K562 (cell line): ENCODE results near the gene ZNF616. TPM values are rescaled to one million over a fixed set of nuclear protein-coding genes. Genes with fewer than 3 reads are reported as not detected.
A peak's percentile ranks its signal among the peaks of the same experiment; 100 is the strongest.

ENCODE experiments used
- BMI1 ChIP-seq: fragments of 150-350 bp; IDR thresholded peaks from 2 replicates; pipeline ENCODE4 v1.6.1; 2014; ENCODE audit warnings: low read length
- CEBPG ChIP-seq, 3 experiments: fragments of 200-800 bp in 1 of 3; sonication (Bioruptor generic) in 1 of 3; sonication (generic) in 1 of 3; formaldehyde crosslinking in 1 of 3; IDR thresholded peaks in 2 of 3; conservative IDR thresholded peaks in 1 of 3; 2 replicates each; pipeline versions ENCODE4 v1.6.1 to v1.8.0; 2016 to 2022; ENCODE audit warnings: missing compliant biosample characterization in 2 of 3, missing genetic modification characterization in 2 of 3, mild to moderate bottlenecking in 1 of 3, missing genetic modification reagents in 1 of 3
- DEAF1 ChIP-seq: fragments of 450-650 bp; formaldehyde crosslinking; IDR thresholded peaks from 2 replicates; pipeline ENCODE4 v1.4.0; 2020; ENCODE audit warnings: mild to moderate bottlenecking, moderate library complexity
- ETS2 ChIP-seq: IDR thresholded peaks from 2 replicates; pipeline ENCODE4 v1.6.1; 2016; ENCODE audit warnings: borderline replicate concordance, missing genetic modification characterization, mild to moderate bottlenecking, moderate library complexity, missing compliant biosample characterization; ENCODE audit not compliant: poor library complexity, severe bottlenecking
- GATAD2B ChIP-seq: fragments of 450-650 bp; IDR thresholded peaks from 2 replicates; pipeline ENCODE4 v1.6.1; 2017; ENCODE audit warnings: mild to moderate bottlenecking, borderline replicate concordance
- HMBOX1 ChIP-seq: sonication (generic); IDR thresholded peaks from 2 replicates; pipeline ENCODE4 v1.6.1; 2016
- MTA1 ChIP-seq: fragments of 450-650 bp; IDR thresholded peaks from 2 replicates; pipeline ENCODE4 v1.6.1; 2017; ENCODE audit warnings: borderline replicate concordance
- NCOA4 ChIP-seq: fragments of 450-650 bp; IDR thresholded peaks from 2 replicates; pipeline ENCODE4 v1.6.1; 2018; ENCODE audit warnings: mild to moderate bottlenecking; ENCODE audit not compliant: partially characterized antibody
- NR3C1 ChIP-seq: sonication (generic); formaldehyde crosslinking; IDR thresholded peaks from 2 replicates; pipeline ENCODE4 v1.8.1; 2022; ENCODE audit warnings: missing genetic modification reagents
- SPI1 ChIP-seq: IDR thresholded peaks from 2 replicates; pipeline ENCODE4 v1.6.1; 2011; ENCODE audit warnings: low read depth, low read length, control low read depth, borderline replicate concordance
- TRIM24 ChIP-seq, 2 experiments: fragments of 450-650 bp; IDR thresholded peaks; 2 replicates each; pipeline ENCODE4 v1.6.1; 2016
- polyA plus RNA-seq, 8 experiments: library from polyadenylated mRNA; depleted of rRNA in 4 of 8; stranded (reverse) in 5 of 8; unstranded in 3 of 8; fragments of >200 nt; fragmentation: Nextera tagmentation in 2 of 8; fragmentation: Illumina TruSeq in 1 of 8; extraction: Ambion mirVana in 2 of 8; extraction: Trizol in 1 of 8; gene quantifications; 2 replicates each; pipeline versions ENCODE4 v1.2.1 to v1.2.3, GENCODE V29; 2011 to 2014; ENCODE audit warnings: inconsistent platforms in 1 of 8, missing spikeins in 1 of 8
- total RNA-seq, 7 experiments: library from RNA; depleted of rRNA in 6 of 7; stranded (reverse); fragments of >200 nt in 6 of 7; fragmentation: Illumina TruSeq in 2 of 7; extraction: Trizol in 2 of 7; gene quantifications; 2 replicates each; pipeline versions ENCODE4 v1.2.1 to v1.2.3, GENCODE V29; 2011 to 2021; ENCODE audit warnings: low replicate concordance in 1 of 7
- TF ChIP-seq, protein P1 (sequence below), 2 experiments: fragments of 150-350 bp in 1 of 2; IDR thresholded peaks; 2 replicates each; pipeline ENCODE4 v1.6.1; 2012 to 2016; ENCODE audit warnings: low read depth in 2 of 2, low read length in 2 of 2, mild to moderate bottlenecking in 1 of 2, moderate library complexity in 1 of 2
- TF ChIP-seq, protein P2 (sequence below): sonication (generic); formaldehyde crosslinking; IDR thresholded peaks from 2 replicates; pipeline ENCODE4 v1.4.0; 2020; ENCODE audit warnings: mild to moderate bottlenecking, missing genetic modification reagents
- TF ChIP-seq, protein P3 (sequence below): fragments of 250-450 bp; sonication (Bioruptor Pico); IDR thresholded peaks from 2 replicates; pipeline ENCODE4 v1.4.0; 2020; ENCODE audit warnings: mild to moderate bottlenecking, moderate library complexity

Gene ZNF616
- total and polyA plus RNA-seq, 9 of the 15 experiments (the other 6 are each of a cell fraction or from before 2014, with no cell fraction given): 3.4 to 13.0 (median 6.7) TPM

DNA sequence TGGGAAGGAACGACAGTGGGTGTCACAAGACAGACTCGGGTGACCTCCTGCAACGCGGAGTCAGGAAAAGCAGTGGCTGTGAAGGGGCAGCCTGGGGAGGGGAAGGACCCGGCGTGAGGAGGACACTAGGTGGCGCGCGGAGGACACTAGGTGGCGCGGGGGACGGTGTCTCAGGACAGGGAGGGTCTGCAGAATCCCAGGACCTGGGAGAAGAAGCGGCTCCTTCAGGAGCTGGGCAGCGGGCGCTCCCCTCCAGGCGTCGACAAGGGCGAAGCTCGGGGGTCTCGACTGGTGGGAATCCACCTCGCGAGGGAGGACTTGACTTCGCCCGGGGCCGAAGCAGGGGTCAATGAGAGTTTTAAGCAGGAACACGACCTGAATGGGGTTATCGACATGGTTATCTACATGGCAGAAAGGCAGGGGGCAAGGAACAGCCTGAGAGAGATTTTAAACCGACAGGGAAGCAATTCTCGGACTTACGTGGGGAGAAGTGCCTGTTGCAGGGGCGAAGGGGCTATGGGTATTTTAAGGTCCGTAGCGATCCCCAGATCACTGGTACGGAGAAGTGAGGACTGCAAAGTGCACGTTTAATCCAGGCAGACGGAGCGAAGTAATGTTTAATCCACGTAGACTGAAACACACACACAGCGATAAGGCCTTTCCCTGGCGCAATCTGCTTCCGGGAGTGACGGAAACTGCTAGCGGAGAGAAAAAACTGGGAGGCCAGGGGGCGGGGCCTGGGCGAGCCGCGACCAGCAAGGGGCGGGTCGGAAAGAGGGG lies at the start of gene ZNF616 (continued):
- peak in 1 of 2 experiments; percentile 87; a peak in 2 of 4 replicates for TF ChIP-seq TRIM24 (IDR thresholded peaks at IDR 0.05)
- TF ChIP-seq SPI1: 0 out of 2 replicates have a peak, but pooled peaks have one; percentile 1
- TF ChIP-seq NR3C1 (CRISPR knock-in tag): no peak
- TF ChIP-seq, protein P1, sequence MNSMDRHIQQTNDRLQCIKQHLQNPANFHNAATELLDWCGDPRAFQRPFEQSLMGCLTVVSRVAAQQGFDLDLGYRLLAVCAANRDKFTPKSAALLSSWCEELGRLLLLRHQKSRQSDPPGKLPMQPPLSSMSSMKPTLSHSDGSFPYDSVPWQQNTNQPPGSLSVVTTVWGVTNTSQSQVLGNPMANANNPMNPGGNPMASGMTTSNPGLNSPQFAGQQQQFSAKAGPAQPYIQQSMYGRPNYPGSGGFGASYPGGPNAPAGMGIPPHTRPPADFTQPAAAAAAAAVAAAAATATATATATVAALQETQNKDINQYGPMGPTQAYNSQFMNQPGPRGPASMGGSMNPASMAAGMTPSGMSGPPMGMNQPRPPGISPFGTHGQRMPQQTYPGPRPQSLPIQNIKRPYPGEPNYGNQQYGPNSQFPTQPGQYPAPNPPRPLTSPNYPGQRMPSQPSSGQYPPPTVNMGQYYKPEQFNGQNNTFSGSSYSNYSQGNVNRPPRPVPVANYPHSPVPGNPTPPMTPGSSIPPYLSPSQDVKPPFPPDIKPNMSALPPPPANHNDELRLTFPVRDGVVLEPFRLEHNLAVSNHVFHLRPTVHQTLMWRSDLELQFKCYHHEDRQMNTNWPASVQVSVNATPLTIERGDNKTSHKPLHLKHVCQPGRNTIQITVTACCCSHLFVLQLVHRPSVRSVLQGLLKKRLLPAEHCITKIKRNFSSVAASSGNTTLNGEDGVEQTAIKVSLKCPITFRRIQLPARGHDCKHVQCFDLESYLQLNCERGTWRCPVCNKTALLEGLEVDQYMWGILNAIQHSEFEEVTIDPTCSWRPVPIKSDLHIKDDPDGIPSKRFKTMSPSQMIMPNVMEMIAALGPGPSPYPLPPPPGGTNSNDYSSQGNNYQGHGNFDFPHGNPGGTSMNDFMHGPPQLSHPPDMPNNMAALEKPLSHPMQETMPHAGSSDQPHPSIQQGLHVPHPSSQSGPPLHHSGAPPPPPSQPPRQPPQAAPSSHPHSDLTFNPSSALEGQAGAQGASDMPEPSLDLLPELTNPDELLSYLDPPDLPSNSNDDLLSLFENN (IDR thresholded peaks at IDR 0.05; ENCODE audit: low read depth in 2 of 2, low read length in 2 of 2): no peak
- TF ChIP-seq GATAD2B: no peak
- no peak for TF ChIP-seq ETS2
- TF ChIP-seq HMBOX1: no peak
- peak; percentile 56 for TF ChIP-seq DEAF1
- no peak for TF ChIP-seq NCOA4
- no peak for TF ChIP-seq CEBPG (CRISPR knock-in tag; IDR thresholded peaks at IDR 0.05)
- peak in 1 of 2 experiments; percentile 43; a peak in 1 of 4 replicates for TF ChIP-seq CEBPG (tag; conservative IDR thresholded peaks at IDR 0.05 in 1 of 2, IDR thresholded peaks at IDR 0.05 in 1 of 2)
- no peak for TF ChIP-seq BMI1
- TF ChIP-seq, protein P2, sequence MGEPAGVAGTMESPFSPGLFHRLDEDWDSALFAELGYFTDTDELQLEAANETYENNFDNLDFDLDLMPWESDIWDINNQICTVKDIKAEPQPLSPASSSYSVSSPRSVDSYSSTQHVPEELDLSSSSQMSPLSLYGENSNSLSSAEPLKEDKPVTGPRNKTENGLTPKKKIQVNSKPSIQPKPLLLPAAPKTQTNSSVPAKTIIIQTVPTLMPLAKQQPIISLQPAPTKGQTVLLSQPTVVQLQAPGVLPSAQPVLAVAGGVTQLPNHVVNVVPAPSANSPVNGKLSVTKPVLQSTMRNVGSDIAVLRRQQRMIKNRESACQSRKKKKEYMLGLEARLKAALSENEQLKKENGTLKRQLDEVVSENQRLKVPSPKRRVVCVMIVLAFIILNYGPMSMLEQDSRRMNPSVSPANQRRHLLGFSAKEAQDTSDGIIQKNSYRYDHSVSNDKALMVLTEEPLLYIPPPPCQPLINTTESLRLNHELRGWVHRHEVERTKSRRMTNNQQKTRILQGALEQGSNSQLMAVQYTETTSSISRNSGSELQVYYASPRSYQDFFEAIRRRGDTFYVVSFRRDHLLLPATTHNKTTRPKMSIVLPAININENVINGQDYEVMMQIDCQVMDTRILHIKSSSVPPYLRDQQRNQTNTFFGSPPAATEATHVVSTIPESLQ: no peak
- TF ChIP-seq MTA1: peak; percentile 36; the same call in 1 of the 2 replicates
- TF ChIP-seq, protein P3, sequence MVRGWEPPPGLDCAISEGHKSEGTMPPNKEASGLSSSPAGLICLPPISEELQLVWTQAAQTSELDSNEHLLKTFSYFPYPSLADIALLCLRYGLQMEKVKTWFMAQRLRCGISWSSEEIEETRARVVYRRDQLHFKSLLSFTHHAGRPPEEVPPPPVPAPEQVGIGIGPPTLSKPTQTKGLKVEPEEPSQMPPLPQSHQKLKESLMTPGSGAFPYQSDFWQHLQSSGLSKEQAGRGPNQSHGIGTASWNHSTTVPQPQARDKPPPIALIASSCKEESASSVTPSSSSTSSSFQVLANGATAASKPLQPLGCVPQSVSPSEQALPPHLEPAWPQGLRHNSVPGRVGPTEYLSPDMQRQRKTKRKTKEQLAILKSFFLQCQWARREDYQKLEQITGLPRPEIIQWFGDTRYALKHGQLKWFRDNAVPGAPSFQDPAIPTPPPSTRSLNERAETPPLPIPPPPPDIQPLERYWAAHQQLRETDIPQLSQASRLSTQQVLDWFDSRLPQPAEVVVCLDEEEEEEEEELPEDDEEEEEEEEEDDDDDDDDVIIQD: no peak
